Keratinocyte (primary cell): ENCODE data around the gene ANKRD34A. TPM values are rescaled to one million over a fixed set of nuclear protein-coding genes. Genes with fewer than 3 reads are reported as not detected.

Experiments used
- DNase-seq: peaks from one replicate; pipeline ENCODE4 v3.0.0-alpha.2; 2011; ENCODE audit warnings: low read depth, missing footprints, low spot score
- FAIRE-seq: peaks from 2 replicates; lab custom pipeline; 2011; peaks lifted over from hg19 to GRCh38; lab: Jason Lieb, UNC
- H2AFZ ChIP-seq: 2 replicates; pipeline ENCODE4 v1.6.0; 2012; ENCODE audit warnings: low read length, control low read depth, inconsistent platforms; ENCODE audit not compliant: control insufficient read depth
- H3K27ac ChIP-seq: 2 replicates; pipeline ENCODE4 v1.5.1; 2011; ENCODE audit warnings: low read length; ENCODE audit not compliant: control insufficient read depth, insufficient read depth
- H3K27me3 ChIP-seq: 3 replicates; pipeline ENCODE4 v1.6.0; 2011; ENCODE audit warnings: low read length; ENCODE audit not compliant: control insufficient read depth, insufficient read depth; ENCODE audit errors: extremely low read depth
- H3K36me3 ChIP-seq, 2 experiments: 2 replicates in 1 of 2; 3 replicates in 1 of 2; pipeline ENCODE4 v1.5.1; 2011; ENCODE audit warnings: low read length in 2 of 2, mild to moderate bottlenecking in 1 of 2; ENCODE audit not compliant: control insufficient read depth in 2 of 2, insufficient read depth in 2 of 2; ENCODE audit errors: extremely low read depth in 1 of 2
- H3K4me1 ChIP-seq: 3 replicates; pipeline ENCODE4 v1.5.1; 2011; ENCODE audit warnings: low read length; ENCODE audit not compliant: control insufficient read depth, insufficient read depth; ENCODE audit errors: extremely low read depth
- H3K4me2 ChIP-seq: 3 replicates; pipeline ENCODE4 v1.6.0; 2011; ENCODE audit warnings: low read depth, low read length; ENCODE audit not compliant: control insufficient read depth, insufficient read depth; ENCODE audit errors: extremely low read depth
- H3K4me3 ChIP-seq, 3 experiments: fragments of 200-600 bp in 1 of 3; sonication (generic) in 1 of 3; 2 replicates in 2 of 3; 3 replicates in 1 of 3; pipeline ENCODE4 v1.5.1; 2011 to 2016; ENCODE audit warnings: low read length in 3 of 3, mild to moderate bottlenecking in 3 of 3, control low read depth in 2 of 3, inconsistent platforms in 1 of 3, low read depth in 1 of 3, mixed read lengths in 1 of 3, mixed run types in 1 of 3, moderate library complexity in 1 of 3; ENCODE audit not compliant: control insufficient read depth in 2 of 3, insufficient read depth in 2 of 3; ENCODE audit errors: extremely low read depth in 1 of 3
- H3K79me2 ChIP-seq: 2 replicates; pipeline ENCODE4 v1.6.0; 2012; ENCODE audit warnings: low read length; ENCODE audit not compliant: control insufficient read depth, insufficient read depth
- H3K9ac ChIP-seq: 3 replicates; pipeline ENCODE4 v1.6.0; 2011; ENCODE audit warnings: low read length; ENCODE audit not compliant: control insufficient read depth, insufficient read depth; ENCODE audit errors: extremely low read depth
- H3K9me1 ChIP-seq: 3 replicates; pipeline ENCODE4 v1.6.0; 2011; ENCODE audit warnings: low read length; ENCODE audit not compliant: control insufficient read depth, insufficient read depth; ENCODE audit errors: extremely low read depth
- H3K9me3 ChIP-seq: 2 replicates; pipeline ENCODE4 v1.5.1; 2012; ENCODE audit warnings: low read depth, low read length; ENCODE audit not compliant: control insufficient read depth
- H4K20me1 ChIP-seq: 3 replicates; pipeline ENCODE4 v1.6.0; 2011; ENCODE audit warnings: low read length; ENCODE audit not compliant: control insufficient read depth, insufficient read depth; ENCODE audit errors: extremely low read depth
- CTCF ChIP-seq, 3 experiments: IDR thresholded peaks in 1 of 3; conservative IDR thresholded peaks in 1 of 3; optimal IDR thresholded peaks in 1 of 3; 2 replicates in 2 of 3; 3 replicates in 1 of 3; pipeline versions ENCODE3 to v1.5.1; 2011; ENCODE audit warnings: low read length in 3 of 3, mild to moderate bottlenecking in 3 of 3, moderate library complexity in 2 of 3, control low read depth in 1 of 3, inconsistent platforms in 1 of 3; ENCODE audit not compliant: insufficient read depth in 2 of 3; ENCODE audit errors: extremely low read depth in 1 of 3
- EZH2 ChIP-seq: IDR thresholded peaks from one replicate; pipeline ENCODE4 v1.6.1; 2012; ENCODE audit warnings: inconsistent platforms, mild to moderate bottlenecking, low read length, moderate library complexity
- dilution Hi-C: fragments of 300-500 bp; cut with MboI; formaldehyde crosslinking; loops from one replicate; pipeline ENCODE4 v1.7.0; 2020; ENCODE audit warnings: low sequenced_read_pairs; ENCODE audit not compliant: extremely low pct_ligation_motif_present
- polyA plus RNA-seq, 5 experiments: library from polyadenylated mRNA; depleted of rRNA in 3 of 5; stranded (reverse) in 3 of 5; stranded (forward) in 1 of 5; unstranded in 1 of 5; fragments of >200 nt; gene quantifications; 1 replicate in 1 of 5; 2 replicates in 3 of 5; 3 replicates in 1 of 5; pipeline versions ENCODE4 v1.2.1 to v1.2.3, GENCODE V29; 2011 to 2012; ENCODE audit warnings: missing spikeins in 2 of 5, low read depth in 1 of 5, low replicate concordance in 1 of 5

Gene ANKRD34A
- polyA plus RNA-seq, 1 donor (not counting 4 experiments of a cell fraction or from before 2014, with no cell fraction given), result 0.83 TPM

- Histone ChIP-seq H3K4me3 (no peak overlapping the region), H2AFZ (no peak overlapping the region), H3K27me3 (no peaks in the 10 kb centered on the region), H4K20me1 (no peaks in the 10 kb centered on the region), H3K4me1 (no peaks in the 10 kb centered on the region), H3K9ac (no peak overlapping the region), H3K9me1 (no peaks in the 10 kb centered on the region), H3K9me3 (no peaks in the 10 kb centered on the region), H3K79me2 (no peaks in the 10 kb centered on the region), H3K36me3 (no peaks in the 10 kb centered on the region), H3K27ac (no peak overlapping the region), H3K4me2 (no peak overlapping the region)
- FAIRE-seq (no peak), DNase-seq (no peak)
- TF ChIP-seq EZH2 (no peak), CTCF (optimal IDR thresholded peaks at IDR 0.05 in 1 of 3, IDR thresholded peaks at IDR 0.05 in 1 of 3, conservative IDR thresholded peaks at IDR 0.05 in 1 of 3; ENCODE audit: extremely low read depth in 1 of 3, insufficient read depth in 2 of 3, low read length in 3 of 3) (no peak)
- dilution Hi-C loops, result no loop called here
Observed at GRCh38 chr1:145947551-145947950, 16.8 kb downstream of the ANKRD34A start.

DNA sequence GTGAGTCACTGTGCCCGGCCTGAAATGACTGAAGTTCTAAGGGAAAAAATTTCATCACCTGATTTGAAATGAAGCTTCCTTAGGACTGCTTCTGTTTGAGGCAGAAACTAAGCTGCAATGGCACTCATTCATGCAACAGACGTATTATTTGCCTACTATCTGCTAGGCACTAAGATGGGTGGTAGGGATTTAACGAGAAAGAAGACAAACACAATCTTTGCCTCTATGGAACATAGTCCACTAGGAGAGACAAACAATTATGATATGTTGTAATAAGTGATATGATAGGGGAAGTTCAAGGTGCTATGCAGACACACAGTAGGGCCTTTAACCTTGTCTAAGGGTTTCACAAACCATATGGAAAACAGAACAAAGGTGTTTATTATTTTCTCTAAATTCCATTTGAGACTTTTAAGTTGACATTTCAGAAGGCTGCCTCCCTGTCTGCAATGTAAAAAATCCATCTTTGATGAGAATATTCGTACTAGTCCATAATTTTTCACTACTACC is 17.8 kb downstream of the ANKRD34A start:
- no peak for TF ChIP-seq CTCF (optimal IDR thresholded peaks at IDR 0.05 in 1 of 3, IDR thresholded peaks at IDR 0.05 in 1 of 3, conservative IDR thresholded peaks at IDR 0.05 in 1 of 3; ENCODE audit: extremely low read depth in 1 of 3, insufficient read depth in 2 of 3, low read length in 3 of 3)
- Histone ChIP-seq H3K4me3 (no peak overlapping the region), H3K9ac (no peak overlapping the region)

More for the DNA sequence above, 17.8 kb downstream of the ANKRD34A start:
- Histone ChIP-seq H2AFZ (no peak overlapping the region), H3K27me3 (no peaks in the 10 kb centered on the region), H3K9me3 (no peaks in the 10 kb centered on the region), H3K4me2 (no peak overlapping the region), H3K36me3 (no peaks in the 10 kb centered on the region), H3K9me1 (no peaks in the 10 kb centered on the region), H3K79me2 (no peaks in the 10 kb centered on the region), H4K20me1 (no peaks in the 10 kb centered on the region), H3K27ac (no peak overlapping the region), H3K4me1 (no peaks in the 10 kb centered on the region)
- DNase-seq (no peak), FAIRE-seq (no peak)
- dilution Hi-C loops, result no loop called here
